NB4 (cell line): ENCODE data around the gene ZNF764.

ENCODE experiments used
- POLR2A ChIP-seq: IDR thresholded peaks from 2 replicates; pipeline ENCODE4 v1.6.1; 2011; ENCODE audit warnings: mild to moderate bottlenecking; ENCODE audit not compliant: insufficient read length; ENCODE audit errors: extremely low read depth
- TF ChIP-seq, protein P1 (sequence below): IDR thresholded peaks from one replicate; pipeline ENCODE4 v1.5.1; 2012; ENCODE audit warnings: low read depth, low read length
- TF ChIP-seq, protein P2 (sequence below): IDR thresholded peaks from 2 replicates; pipeline ENCODE4 v1.6.1; 2011; ENCODE audit warnings: low read depth, low read length

DNA sequence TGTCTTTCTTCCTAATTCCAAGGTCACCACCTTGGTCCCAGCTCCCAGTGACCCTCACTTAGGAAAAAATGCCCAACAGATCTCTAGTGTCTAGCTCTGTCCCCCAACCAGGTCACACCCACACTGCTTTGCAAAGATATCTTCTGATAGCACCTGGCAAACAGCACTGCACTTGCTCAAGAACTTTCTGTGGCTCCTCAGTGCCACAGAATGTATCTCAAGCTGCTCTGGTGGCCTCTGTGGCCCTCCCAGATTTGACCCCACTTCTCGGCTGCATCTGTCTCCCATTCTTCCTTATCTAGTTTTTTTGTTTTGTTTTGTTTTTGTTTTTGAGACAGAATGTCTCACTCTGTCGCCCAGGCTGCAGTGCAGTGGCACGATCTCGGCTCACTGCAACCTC, 8.4 kb upstream of the ZNF764 start:
- TF ChIP-seq, protein P1, sequence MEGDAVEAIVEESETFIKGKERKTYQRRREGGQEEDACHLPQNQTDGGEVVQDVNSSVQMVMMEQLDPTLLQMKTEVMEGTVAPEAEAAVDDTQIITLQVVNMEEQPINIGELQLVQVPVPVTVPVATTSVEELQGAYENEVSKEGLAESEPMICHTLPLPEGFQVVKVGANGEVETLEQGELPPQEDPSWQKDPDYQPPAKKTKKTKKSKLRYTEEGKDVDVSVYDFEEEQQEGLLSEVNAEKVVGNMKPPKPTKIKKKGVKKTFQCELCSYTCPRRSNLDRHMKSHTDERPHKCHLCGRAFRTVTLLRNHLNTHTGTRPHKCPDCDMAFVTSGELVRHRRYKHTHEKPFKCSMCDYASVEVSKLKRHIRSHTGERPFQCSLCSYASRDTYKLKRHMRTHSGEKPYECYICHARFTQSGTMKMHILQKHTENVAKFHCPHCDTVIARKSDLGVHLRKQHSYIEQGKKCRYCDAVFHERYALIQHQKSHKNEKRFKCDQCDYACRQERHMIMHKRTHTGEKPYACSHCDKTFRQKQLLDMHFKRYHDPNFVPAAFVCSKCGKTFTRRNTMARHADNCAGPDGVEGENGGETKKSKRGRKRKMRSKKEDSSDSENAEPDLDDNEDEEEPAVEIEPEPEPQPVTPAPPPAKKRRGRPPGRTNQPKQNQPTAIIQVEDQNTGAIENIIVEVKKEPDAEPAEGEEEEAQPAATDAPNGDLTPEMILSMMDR, result no peak
- TF ChIP-seq, protein P2, sequence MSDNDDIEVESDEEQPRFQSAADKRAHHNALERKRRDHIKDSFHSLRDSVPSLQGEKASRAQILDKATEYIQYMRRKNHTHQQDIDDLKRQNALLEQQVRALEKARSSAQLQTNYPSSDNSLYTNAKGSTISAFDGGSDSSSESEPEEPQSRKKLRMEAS, result no peak
- TF ChIP-seq POLR2A, result no peak
